Activated T-helper 2 cell treated with anti-CD3 and anti-CD28 coated beads, Interferon-gamma antibody, Interleukin-2, Interleukin-4, amounts not matched to agents 10 μg/mL and 5 μg/mL and 100 μg/mL, durations not matched to agents 14 hours and 24 hours and 36 hours (primary cell): ENCODE data around the gene TRIM17. TPM values are rescaled to one million over a fixed set of nuclear protein-coding genes. Genes with fewer than 3 reads are reported as not detected.

ENCODE experiments used
- DNase-seq: peaks from one replicate; pipeline ENCODE4 v3.0.0; 2021; ENCODE audit warnings: low spot score
- H3K27ac Mint-ChIP-seq: one replicate; pipeline ENCODE4 v1.8.0; 2021; ENCODE audit warnings: mixed read lengths
- H3K27me3 Mint-ChIP-seq: one replicate; pipeline ENCODE4 v1.8.0; 2021; ENCODE audit warnings: low read depth, mixed read lengths
- H3K36me3 Mint-ChIP-seq: one replicate; pipeline ENCODE4 v1.8.0; 2021; ENCODE audit warnings: low read depth, mixed read lengths
- H3K4me1 Mint-ChIP-seq: one replicate; pipeline ENCODE4 v1.8.0; 2021; ENCODE audit warnings: low read depth, mixed read lengths
- H3K4me3 Mint-ChIP-seq: one replicate; pipeline ENCODE4 v1.8.0; 2021; ENCODE audit warnings: low read depth, mild to moderate bottlenecking, moderate library complexity, mixed read lengths
- H3K9me3 Mint-ChIP-seq: one replicate; pipeline ENCODE4 v1.8.0; 2021; ENCODE audit warnings: mixed read lengths
- intact Hi-C: fragments of 100-400 bp; cut with micrococcal nuclease; formaldehyde crosslinking; loops from one replicate; pipeline ENCODE4 v1.15.1; 2023
- total RNA-seq: library from RNA; stranded (reverse); gene quantifications from 2 replicates; pipeline ENCODE4 v1.2.3, GENCODE V29; 2022

Gene TRIM17
- total RNA-seq, 1 donor from 2014 or later = 2.3 TPM

- Mint-ChIP-seq H3K27ac (no peak overlapping the region), H3K27me3 (no peaks in the 10 kb centered on the region), H3K4me3 (peak overlapping the region; percentile 5), H3K4me1 (peaks cover 10% of the 10 kb centered on the region), H3K36me3 (peaks cover 14% of the 10 kb centered on the region), H3K9me3 (no peaks in the 10 kb centered on the region)
- DNase-seq = no peak
- intact Hi-C loops = no loop called here
Measured at GRCh38 chr1:228410015-228410414, 6.6 kb downstream of the TRIM17 start.

GRCh38 chr1:228408869-228409805 lies 7.5 kb downstream of the TRIM17 start:
- intact Hi-C loops = loop anchor here (5.0 to 10.0 kb wide), 2 partner anchors 93 to 304 kb away; partner anchors contain the start of genes C1orf35 and MRPL55
- Mint-ChIP-seq H3K9me3 (no peaks in the 10 kb centered on the region), H3K27ac (no peak overlapping the region), H3K27me3 (no peaks in the 10 kb centered on the region), H3K4me3 (no peak overlapping the region), H3K4me1 (peaks cover 19% of the 10 kb centered on the region), H3K36me3 (peaks cover 23% of the 10 kb centered on the region)
- no peak for DNase-seq

GRCh38 chr1:228408041-228408868 lies 8.4 kb downstream of the TRIM17 start:
- DNase-seq = no peak
- H3K4me1 Mint-ChIP-seq = peaks cover 28% of the 10 kb centered on the region
- H3K4me3 Mint-ChIP-seq = peak overlapping the region; percentile 66
- no peak overlapping the region for H3K27ac Mint-ChIP-seq
- intact Hi-C loops = loop anchor here (5.0 to 10.0 kb wide), 2 partner anchors 94 to 303 kb away; partner anchors contain the start of genes C1orf35 and MRPL55
- H3K9me3 Mint-ChIP-seq = no peaks in the 10 kb centered on the region
- H3K27me3 Mint-ChIP-seq = no peaks in the 10 kb centered on the region
- peaks cover 31% of the 10 kb centered on the region for H3K36me3 Mint-ChIP-seq

GRCh38 chr1:228407106-228408040 lies 9.3 kb downstream of the TRIM17 start:
- H3K27ac Mint-ChIP-seq = peak overlapping the region; percentile 38
- no peak for DNase-seq
- H3K4me3 Mint-ChIP-seq = peak overlapping the region; percentile 75
- H3K4me1 Mint-ChIP-seq = peaks cover 36% of the 10 kb centered on the region
- peaks cover 40% of the 10 kb centered on the region for H3K36me3 Mint-ChIP-seq
- H3K27me3 Mint-ChIP-seq = no peaks in the 10 kb centered on the region
- H3K9me3 Mint-ChIP-seq = no peaks in the 10 kb centered on the region
- intact Hi-C loops = loop anchor here (1.0 to 10.0 kb wide), 4 partner anchors 9 to 303 kb away; partner anchors contain the start of genes C1orf35, MRPL55 and TRIM17

- H3K4me3 Mint-ChIP-seq = peak overlapping the region; percentile 97
- intact Hi-C loops = loop anchor here (1.0 to 10.0 kb wide), 4 partner anchors 51 to 301 kb away; partner anchors contain the start of genes C1orf35 and MRPL55
- no peak for DNase-seq
- peak overlapping the region; percentile 92 for H3K27ac Mint-ChIP-seq
- no peaks in the 10 kb centered on the region for H3K27me3 Mint-ChIP-seq
- peaks cover 41% of the 10 kb centered on the region for H3K4me1 Mint-ChIP-seq
- H3K36me3 Mint-ChIP-seq = peaks cover 53% of the 10 kb centered on the region
- H3K9me3 Mint-ChIP-seq = no peaks in the 10 kb centered on the region
Measured at GRCh38 chr1:228405979-228406228, 10.8 kb downstream of the TRIM17 start.

- intact Hi-C loops = loop anchor here (5.0 to 10.0 kb wide), 2 partner anchors 97 to 301 kb away; partner anchors contain the start of genes C1orf35 and MRPL55
- Mint-ChIP-seq H3K9me3 (no peaks in the 10 kb centered on the region), H3K36me3 (peaks cover 56% of the 10 kb centered on the region), H3K4me3 (peak overlapping the region; percentile 97), H3K27ac (peak overlapping the region; percentile 92), H3K4me1 (peaks cover 41% of the 10 kb centered on the region), H3K27me3 (no peaks in the 10 kb centered on the region)
- DNase-seq = no peak
Measured at GRCh38 chr1:228405200-228405978, 11.3 kb downstream of the TRIM17 start.

GRCh38 chr1:228404107-228404720 lies 12.4 kb downstream of the TRIM17 start:
- Mint-ChIP-seq H3K9me3 (no peaks in the 10 kb centered on the region), H3K27ac (peak overlapping the region; percentile 78), H3K27me3 (no peaks in the 10 kb centered on the region), H3K4me3 (peak overlapping the region; percentile 97), H3K36me3 (peaks cover 62% of the 10 kb centered on the region), H3K4me1 (peaks cover 41% of the 10 kb centered on the region)
- DNase-seq = no peak
- intact Hi-C loops = loop anchor here (10.0 kb wide), 1 partner anchor 299 kb away; the partner anchor contains the start of genes C1orf35 and MRPL55

GRCh38 chr1:228403231-228403631 lies 13.4 kb downstream of the TRIM17 start:
- Mint-ChIP-seq H3K27ac (peak overlapping the region; percentile 78), H3K27me3 (no peaks in the 10 kb centered on the region), H3K4me3 (peak overlapping the region; percentile 97), H3K4me1 (peaks cover 38% of the 10 kb centered on the region), H3K9me3 (no peaks in the 10 kb centered on the region), H3K36me3 (peaks cover 66% of the 10 kb centered on the region)
- DNase-seq = no peak
- intact Hi-C loops = loop anchor here (10.0 kb wide), 1 partner anchor 298 kb away; the partner anchor contains the start of genes C1orf35 and MRPL55

GRCh38 chr1:228402641-228403025 lies 14.0 kb downstream of the TRIM17 start:
- no peaks in the 10 kb centered on the region for H3K27me3 Mint-ChIP-seq
- peaks cover 40% of the 10 kb centered on the region for H3K4me1 Mint-ChIP-seq
- H3K9me3 Mint-ChIP-seq = no peaks in the 10 kb centered on the region
- intact Hi-C loops = loop anchor here (10.0 kb wide), 1 partner anchor 298 kb away; the partner anchor contains the start of genes C1orf35 and MRPL55
- no peak overlapping the region for H3K27ac Mint-ChIP-seq
- H3K36me3 Mint-ChIP-seq = peaks cover 71% of the 10 kb centered on the region
- DNase-seq = no peak
- no peak overlapping the region for H3K4me3 Mint-ChIP-seq

- Mint-ChIP-seq H3K36me3 (peaks cover 74% of the 10 kb centered on the region), H3K27ac (no peak overlapping the region)
Measured at GRCh38 chr1:228401782-228402640, 14.7 kb downstream of the TRIM17 start.

More at GRCh38 chr1:228401782-228402640, 14.7 kb downstream of the TRIM17 start:
- no peaks in the 10 kb centered on the region for H3K9me3 Mint-ChIP-seq
- H3K4me3 Mint-ChIP-seq = no peak overlapping the region
- H3K27me3 Mint-ChIP-seq = no peaks in the 10 kb centered on the region
- intact Hi-C loops = loop anchor here (10.0 kb wide), 1 partner anchor 297 kb away; the partner anchor contains the start of genes C1orf35 and MRPL55
- peaks cover 42% of the 10 kb centered on the region for H3K4me1 Mint-ChIP-seq
- DNase-seq = no peak
